OCI-LY3 (cell line): ENCODE results near the gene SLC22A14.

Experiments used
- CTCF ChIP-seq: fragments of 200-600, 300-600 bp; sonication (generic); IDR thresholded peaks from 2 replicates; pipeline ENCODE4 v1.5.1; 2014; ENCODE audit warnings: antibody characterized with exemption, low read length, low read depth
- EZH2phosphoT487 ChIP-seq: fragments of 200-600 bp; shearing (Covaris generic); IDR thresholded peaks from 2 replicates; pipeline ENCODE4 v1.6.1; 2018; ENCODE audit warnings: antibody characterized with exemption, mixed run types, low read depth

GRCh38 chr3:38353151-38353550 lies 71.1 kb downstream of the SLC22A14 start:
- TF ChIP-seq CTCF (no peak), EZH2phosphoT487 (no peak)
